ENCODE measurements around the gene GNB5. TPM values are rescaled to one million over a fixed set of nuclear protein-coding genes. Genes with fewer than 3 reads are reported as not detected.
A peak's percentile ranks its signal among the peaks of the same experiment; 100 is the strongest.

GNB5 gene
- total and polyA plus RNA-seq, 2 of the 13 experiments (the other 11 are each of a cell fraction or from before 2014, with no cell fraction given), result 13.7 to 14.4 TPM

DNA sequence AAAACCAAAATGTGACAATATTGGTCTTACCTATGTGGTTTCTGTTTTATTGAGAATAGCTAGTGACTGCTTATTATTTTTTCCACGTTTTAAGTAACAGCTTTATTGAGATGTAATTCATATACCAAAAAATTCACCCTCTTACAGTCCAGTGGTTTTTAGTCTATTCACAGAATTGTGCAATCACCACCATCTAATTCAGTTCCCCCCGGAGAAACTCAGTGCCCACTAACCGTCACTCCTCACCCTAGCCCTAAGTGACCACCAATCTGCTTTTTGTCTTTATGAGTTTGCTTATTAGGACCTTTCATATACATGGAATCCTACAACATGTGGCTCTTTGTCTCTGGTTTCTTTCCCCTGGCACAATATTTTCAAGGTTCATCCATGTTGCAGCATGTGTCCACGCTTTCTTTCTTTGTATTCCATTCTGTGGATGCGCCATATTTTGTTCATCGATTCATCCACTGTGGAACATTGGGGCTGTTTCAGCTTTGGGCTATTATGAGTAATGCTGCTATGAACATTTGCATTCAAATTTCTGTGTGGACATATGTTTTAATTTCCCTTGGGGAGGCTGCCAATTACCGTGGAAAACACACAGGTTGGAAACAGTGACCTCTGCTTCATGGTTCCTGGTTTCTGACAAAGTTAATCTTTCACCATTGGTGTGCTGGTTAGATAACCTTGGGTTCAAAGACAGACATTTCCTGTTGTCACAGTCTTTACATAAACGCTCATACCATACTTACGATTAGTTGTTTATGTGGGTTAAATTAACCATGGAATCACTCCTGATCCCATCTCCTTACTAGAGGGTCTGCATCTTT is 75.4 kb downstream of the GNB5 start (continued):
- TF ChIP-seq, protein P1, sequence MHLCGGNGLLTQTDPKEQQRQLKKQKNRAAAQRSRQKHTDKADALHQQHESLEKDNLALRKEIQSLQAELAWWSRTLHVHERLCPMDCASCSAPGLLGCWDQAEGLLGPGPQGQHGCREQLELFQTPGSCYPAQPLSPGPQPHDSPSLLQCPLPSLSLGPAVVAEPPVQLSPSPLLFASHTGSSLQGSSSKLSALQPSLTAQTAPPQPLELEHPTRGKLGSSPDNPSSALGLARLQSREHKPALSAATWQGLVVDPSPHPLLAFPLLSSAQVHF (CRISPR knock-in tag; IDR thresholded peaks at IDR 0.05), result no peak
- no peak for TF ChIP-seq PHF8 (CRISPR knock-in tag; IDR thresholded peaks at IDR 0.05)
- TF ChIP-seq SMARCC2 (IDR thresholded peaks at IDR 0.05), result no peak
- TF ChIP-seq IRF2 (CRISPR knock-in tag; IDR thresholded peaks at IDR 0.05), result peak; percentile 54; the same call in 1 of the 2 replicates
- TF ChIP-seq KDM5B (CRISPR knock-in tag; IDR thresholded peaks at IDR 0.05; ENCODE audit: borderline replicate concordance), result no peak
- no peak for TF ChIP-seq MXD4 (CRISPR knock-in tag; IDR thresholded peaks at IDR 0.05)
- TF ChIP-seq ONECUT2 (CRISPR knock-in tag; IDR thresholded peaks at IDR 0.05), result no peak
- TF ChIP-seq ZNF432 (CRISPR knock-in tag; IDR thresholded peaks at IDR 0.05; ENCODE audit: borderline replicate concordance), result no peak
- TF ChIP-seq, protein P2, sequence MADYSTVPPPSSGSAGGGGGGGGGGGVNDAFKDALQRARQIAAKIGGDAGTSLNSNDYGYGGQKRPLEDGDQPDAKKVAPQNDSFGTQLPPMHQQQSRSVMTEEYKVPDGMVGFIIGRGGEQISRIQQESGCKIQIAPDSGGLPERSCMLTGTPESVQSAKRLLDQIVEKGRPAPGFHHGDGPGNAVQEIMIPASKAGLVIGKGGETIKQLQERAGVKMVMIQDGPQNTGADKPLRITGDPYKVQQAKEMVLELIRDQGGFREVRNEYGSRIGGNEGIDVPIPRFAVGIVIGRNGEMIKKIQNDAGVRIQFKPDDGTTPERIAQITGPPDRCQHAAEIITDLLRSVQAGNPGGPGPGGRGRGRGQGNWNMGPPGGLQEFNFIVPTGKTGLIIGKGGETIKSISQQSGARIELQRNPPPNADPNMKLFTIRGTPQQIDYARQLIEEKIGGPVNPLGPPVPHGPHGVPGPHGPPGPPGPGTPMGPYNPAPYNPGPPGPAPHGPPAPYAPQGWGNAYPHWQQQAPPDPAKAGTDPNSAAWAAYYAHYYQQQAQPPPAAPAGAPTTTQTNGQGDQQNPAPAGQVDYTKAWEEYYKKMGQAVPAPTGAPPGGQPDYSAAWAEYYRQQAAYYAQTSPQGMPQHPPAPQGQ (CRISPR knock-in tag; IDR thresholded peaks at IDR 0.05; ENCODE audit: borderline replicate concordance), result no peak
- TF ChIP-seq YY1 (IDR thresholded peaks at IDR 0.05; ENCODE audit: insufficient read depth, insufficient replicate concordance, low read depth, low read length), result no peak
- TF ChIP-seq, protein P3, sequence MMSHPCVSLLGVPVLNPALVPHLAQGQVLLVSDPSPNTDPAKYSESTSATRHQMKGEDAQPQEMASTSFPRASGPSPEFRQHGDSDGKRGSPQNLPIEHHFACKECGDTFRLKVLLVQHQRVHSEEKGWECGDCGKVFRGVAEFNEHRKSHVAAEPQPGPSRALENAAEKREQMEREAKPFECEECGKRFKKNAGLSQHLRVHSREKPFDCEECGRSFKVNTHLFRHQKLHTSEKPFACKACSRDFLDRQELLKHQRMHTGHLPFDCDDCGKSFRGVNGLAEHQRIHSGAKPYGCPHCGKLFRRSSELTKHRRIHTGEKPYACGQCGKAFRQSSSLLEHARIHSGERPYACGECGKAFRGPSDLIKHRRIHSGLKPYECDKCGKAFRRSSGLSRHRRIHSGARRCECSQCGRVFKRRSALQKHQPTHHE (CRISPR knock-in tag; IDR thresholded peaks at IDR 0.05; ENCODE audit: borderline replicate concordance), result no peak
- peak; percentile 83; the same call in 1 of the 2 replicates for TF ChIP-seq SOX5 (CRISPR knock-in tag; IDR thresholded peaks at IDR 0.05; ENCODE audit: borderline replicate concordance)
- TF ChIP-seq, protein P4, sequence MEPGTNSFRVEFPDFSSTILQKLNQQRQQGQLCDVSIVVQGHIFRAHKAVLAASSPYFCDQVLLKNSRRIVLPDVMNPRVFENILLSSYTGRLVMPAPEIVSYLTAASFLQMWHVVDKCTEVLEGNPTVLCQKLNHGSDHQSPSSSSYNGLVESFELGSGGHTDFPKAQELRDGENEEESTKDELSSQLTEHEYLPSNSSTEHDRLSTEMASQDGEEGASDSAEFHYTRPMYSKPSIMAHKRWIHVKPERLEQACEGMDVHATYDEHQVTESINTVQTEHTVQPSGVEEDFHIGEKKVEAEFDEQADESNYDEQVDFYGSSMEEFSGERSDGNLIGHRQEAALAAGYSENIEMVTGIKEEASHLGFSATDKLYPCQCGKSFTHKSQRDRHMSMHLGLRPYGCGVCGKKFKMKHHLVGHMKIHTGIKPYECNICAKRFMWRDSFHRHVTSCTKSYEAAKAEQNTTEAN (CRISPR knock-in tag; conservative IDR thresholded peaks at IDR 0.05), result no peak
- TF ChIP-seq ZNF670 (CRISPR knock-in tag; IDR thresholded peaks at IDR 0.05; ENCODE audit: borderline replicate concordance), result no peak
- TF ChIP-seq EED (CRISPR knock-in tag; IDR thresholded peaks at IDR 0.05), result no peak
- TF ChIP-seq, protein P5, sequence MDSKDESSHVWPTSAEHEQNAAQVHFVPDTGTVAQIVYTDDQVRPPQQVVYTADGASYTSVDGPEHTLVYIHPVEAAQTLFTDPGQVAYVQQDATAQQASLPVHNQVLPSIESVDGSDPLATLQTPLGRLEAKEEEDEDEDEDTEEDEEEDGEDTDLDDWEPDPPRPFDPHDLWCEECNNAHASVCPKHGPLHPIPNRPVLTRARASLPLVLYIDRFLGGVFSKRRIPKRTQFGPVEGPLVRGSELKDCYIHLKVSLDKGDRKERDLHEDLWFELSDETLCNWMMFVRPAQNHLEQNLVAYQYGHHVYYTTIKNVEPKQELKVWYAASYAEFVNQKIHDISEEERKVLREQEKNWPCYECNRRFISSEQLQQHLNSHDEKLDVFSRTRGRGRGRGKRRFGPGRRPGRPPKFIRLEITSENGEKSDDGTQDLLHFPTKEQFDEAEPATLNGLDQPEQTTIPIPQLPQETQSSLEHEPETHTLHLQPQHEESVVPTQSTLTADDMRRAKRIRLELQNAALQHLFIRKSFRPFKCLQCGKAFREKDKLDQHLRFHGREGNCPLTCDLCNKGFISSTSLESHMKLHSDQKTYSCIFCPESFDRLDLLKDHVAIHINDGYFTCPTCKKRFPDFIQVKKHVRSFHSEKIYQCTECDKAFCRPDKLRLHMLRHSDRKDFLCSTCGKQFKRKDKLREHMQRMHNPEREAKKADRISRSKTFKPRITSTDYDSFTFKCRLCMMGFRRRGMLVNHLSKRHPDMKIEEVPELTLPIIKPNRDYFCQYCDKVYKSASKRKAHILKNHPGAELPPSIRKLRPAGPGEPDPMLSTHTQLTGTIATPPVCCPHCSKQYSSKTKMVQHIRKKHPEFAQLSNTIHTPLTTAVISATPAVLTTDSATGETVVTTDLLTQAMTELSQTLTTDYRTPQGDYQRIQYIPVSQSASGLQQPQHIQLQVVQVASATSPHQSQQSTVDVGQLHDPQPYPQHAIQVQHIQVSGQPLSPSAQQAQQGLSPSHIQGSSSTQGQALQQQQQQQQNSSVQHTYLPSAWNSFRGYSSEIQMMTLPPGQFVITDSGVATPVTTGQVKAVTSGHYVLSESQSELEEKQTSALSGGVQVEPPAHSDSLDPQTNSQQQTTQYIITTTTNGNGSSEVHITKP (CRISPR knock-in tag; IDR thresholded peaks at IDR 0.05; ENCODE audit: low read depth), result peak; percentile 32; the same call in 1 of the 2 replicates
- no peak for TF ChIP-seq ZNF788 (CRISPR knock-in tag; IDR thresholded peaks at IDR 0.05; ENCODE audit: borderline replicate concordance)

Measured in HepG2 (cell line).